ENCODE results near the gene FBXO36.
"Not testable (repeated sequence)": the region's sequence is repeated elsewhere in the genome, so short reads cannot be mapped to it uniquely, and the experiment has no call there.

The FBXO36 gene

GRCh38 chr2:229910832-229911412 is 11.4 kb upstream of the FBXO36 start:
- peak; percentile 40 for DNase-seq (ENCODE audit: low spot score)

DNA sequence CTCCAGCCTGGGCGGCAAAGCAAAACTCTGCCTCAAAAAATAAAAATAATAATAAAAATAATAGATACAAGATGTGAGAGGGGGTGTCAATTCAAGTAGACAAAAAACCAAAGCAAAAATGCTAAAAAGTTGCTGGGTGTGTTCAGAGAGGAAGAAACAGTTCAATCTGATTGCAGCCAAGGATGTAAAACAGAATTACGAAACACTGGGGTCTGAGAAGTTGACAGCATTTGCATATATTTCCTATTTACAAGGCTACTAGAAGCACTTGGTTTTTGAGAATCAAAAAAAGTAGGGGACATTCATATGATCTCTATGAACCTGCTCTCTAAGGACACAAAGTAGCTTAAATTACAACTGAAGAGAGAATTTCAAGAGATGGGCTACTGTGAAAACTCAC is 8.1 kb upstream of the FBXO36 start:
- DNase-seq (ENCODE audit: low spot score): no peak

- DNase-seq (ENCODE audit: low spot score): no peak
These were observed 4.5 kb upstream of the FBXO36 start for GRCh38 chr2:229917793-229918192.

GRCh38 chr2:229920011-229920641 is 2.2 kb upstream of the FBXO36 start:
- peak; percentile 31 for DNase-seq (ENCODE audit: low spot score)

DNA sequence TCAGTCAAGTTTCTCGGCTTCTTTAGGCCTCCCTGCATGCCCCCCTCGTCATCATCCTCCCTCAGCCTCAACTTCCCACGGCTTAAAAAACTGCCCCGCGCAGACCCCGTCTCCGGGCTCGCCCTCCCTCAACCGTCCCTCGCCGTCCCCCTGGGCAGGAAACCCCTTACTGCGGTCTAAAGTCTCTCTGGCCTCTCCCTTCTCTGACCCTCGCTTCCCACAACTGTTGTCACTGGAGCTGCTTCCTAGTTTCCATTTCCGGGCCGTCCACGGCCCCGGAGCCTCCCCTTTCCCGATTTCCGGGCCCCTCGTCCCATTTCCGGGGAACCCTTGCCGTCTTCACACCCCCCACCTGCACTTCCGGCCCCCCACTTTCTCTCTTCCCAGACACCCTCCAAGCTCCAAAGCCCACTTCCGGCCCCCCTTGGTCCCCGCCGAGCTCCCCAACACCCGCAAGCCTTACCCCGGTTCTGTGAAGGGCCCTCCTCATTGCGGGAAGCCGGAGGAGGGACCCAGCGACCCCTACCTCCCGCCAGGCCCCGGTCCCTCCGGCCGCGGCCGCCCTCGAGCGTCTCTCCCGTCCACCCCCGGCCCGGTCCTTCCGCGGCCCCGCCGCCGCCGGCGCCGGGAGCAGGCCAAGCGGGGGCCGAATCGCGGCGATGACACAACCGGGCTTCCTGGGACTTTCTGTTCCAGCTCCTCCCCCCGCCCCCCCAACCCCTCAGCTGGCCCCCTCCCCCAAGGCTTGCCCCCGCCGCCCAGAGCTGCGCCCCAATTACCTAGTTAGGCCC is 1.0 kb upstream of the FBXO36 start:
- peak; percentile 73 for DNase-seq (ENCODE audit: low spot score)

DNA sequence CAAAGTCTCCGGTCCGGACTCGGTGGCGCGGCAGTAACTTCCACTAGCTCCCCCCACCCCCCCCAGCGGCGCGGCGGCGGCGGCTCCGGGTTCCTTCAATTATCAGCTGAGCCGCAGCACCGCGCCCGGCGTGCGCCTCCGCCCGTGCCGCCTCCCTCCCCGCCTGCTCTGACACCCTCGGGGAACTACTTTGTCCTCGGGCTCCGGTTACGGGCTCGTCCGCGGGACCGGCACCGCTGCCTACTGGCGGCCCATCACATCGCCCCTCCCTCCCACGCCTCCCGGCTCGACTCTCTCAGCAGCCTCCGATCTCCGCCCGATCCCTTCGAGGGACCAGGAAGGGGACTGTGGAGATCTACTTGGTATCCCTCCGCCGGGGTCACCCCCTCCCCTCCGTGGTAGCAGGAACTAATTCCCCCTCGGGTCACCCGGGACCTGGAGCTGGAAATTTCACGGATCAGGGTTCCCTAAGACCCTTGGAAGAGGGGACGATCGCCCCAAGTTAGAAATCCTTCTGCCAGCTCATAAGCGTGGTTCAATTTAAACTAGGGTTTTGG is 333 bp upstream of the FBXO36 start, which contains the start of gene TRIP12:
Gene TRIP12 (minus strand): TSS at position 118 of the 557 bp plus-strand sequence. CDS start 41,930 bp downstream, outside the sequence.
- DNase-seq (ENCODE audit: low spot score): peak; percentile 93

DNA sequence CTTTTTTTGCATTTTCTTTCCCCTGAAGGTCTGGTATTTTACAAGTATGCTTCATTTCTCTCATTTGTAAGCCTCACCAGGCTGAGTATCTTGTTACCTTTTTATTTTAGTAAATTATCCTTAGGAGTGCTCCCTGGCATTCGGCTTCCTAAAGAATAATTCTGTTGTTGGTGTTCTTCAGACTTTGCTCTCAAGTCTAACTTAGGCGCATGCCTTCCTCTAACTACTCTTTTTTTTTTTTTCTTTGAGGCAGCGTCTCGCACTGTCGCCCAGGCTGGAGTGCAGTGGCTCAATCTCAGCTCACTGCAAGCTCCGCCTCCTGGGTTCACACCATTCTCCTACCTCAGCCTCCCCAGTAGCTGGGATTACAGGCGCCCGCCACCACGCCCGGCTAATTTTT is 2.2 kb downstream of the FBXO36 start:
- DNase-seq (ENCODE audit: low spot score): not testable (repeated sequence)

DNA sequence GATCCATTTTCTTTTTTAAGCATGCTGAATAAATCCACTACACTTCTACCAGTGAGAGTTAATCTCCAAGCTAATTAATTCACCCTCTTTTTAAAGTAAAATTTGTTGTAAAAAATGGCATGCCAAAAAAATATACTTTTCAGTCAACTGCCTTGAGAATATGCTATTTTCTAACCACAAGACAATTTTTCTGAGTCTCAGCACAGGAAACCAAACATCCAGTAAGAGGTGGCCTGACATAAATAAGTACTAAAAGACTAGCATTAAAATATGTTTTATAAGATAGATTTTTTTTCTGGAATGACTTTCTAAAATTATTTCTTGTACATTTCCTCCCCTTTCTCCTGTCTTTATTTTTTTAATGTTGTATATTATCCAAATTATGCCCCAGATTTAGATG is 2.9 kb downstream of the FBXO36 start:
- no peak for DNase-seq (ENCODE audit: low spot score)

DNA sequence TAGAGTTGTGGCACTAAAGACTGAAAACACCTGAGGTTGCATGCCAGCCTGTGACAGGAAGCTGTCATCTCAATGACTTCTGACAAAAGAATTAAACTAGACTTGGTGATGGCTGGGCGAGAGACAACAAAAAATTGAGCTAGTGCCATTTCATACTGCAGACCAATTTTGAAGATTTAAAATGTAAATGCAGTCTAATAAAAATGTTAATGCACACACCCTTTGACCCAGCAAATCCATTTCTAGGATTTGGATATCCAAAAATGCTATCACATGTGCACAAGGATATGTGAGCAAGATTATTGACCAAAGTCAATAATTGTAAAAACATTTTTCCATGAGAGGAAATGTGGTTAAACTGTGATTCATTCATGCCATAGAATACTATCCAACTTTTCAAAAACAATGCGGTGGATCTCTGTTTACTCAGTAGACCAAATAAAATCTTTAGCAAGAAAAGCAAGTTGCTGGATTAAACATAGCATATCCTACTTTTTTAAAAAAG is 5.6 kb downstream of the FBXO36 start:
- no peak for DNase-seq (ENCODE audit: low spot score)

GRCh38 chr2:229930656-229931055 is 8.4 kb downstream of the FBXO36 start:
- DNase-seq (ENCODE audit: low spot score): no peak

- no peak for DNase-seq (ENCODE audit: low spot score)
These were observed 8.9 kb downstream of the FBXO36 start for GRCh38 chr2:229931241-229931640.

DNA sequence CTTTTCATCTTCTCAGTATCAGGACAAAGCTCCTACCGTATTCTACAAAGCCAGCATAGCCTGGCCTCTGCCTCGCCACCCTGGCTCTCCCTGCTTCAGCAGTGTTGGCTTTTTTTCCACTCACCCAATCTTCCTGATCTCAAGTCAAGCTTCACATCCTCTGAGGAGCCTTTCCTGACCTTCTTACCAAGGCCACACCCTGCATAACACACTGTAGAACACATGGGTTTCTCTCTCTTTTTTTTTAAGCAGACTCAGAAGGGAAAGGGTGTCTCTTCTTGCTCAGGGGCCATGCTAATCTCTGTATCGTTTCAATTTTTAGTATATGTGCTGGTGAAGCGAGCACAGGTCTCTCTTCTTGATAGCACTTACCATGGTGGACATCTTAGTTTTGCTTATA is 15.2 kb downstream of the FBXO36 start:
- DNase-seq (ENCODE audit: low spot score): no peak

DNA sequence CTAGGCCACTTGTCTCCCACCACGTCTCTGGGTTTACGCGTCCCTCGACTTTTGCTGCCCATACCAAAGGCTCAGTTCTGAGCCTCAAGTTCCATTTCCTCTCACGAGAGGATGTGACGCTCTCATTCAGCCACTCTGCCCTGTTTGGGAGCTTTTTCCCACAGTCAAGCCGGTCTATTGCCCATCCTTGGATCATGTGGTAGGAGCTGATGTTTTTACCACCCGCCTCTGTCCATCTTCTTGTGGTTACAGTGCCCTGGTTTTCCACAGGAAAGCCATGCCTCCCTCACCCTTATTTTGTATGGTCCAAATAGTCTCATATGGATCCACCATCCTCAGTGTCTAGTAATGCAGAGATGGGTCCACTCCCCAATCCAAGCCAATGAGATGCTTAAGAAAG is 20.4 kb downstream of the FBXO36 start:
- DNase-seq (ENCODE audit: low spot score): no peak

DNA sequence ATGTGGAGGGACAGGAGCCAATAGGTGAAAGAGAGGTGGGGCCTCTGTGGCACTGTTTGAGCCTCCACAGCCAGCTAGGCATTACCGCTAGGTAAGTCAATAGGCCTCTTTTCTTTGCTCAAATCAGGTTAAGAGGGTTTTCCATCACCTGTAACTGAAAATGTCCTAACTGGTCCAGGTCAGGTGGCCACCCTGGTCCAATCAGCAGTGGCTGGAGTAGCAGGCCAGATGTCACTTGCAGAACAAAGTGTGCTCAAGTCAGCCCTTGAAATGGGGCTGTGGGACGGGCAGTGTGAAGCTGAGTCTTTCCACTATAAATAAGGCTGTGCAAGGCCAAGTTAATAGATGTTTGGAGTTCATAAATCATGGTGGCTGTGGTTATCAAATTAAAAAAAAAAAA is 20.9 kb downstream of the FBXO36 start:
- no peak for DNase-seq (ENCODE audit: low spot score)

DNA sequence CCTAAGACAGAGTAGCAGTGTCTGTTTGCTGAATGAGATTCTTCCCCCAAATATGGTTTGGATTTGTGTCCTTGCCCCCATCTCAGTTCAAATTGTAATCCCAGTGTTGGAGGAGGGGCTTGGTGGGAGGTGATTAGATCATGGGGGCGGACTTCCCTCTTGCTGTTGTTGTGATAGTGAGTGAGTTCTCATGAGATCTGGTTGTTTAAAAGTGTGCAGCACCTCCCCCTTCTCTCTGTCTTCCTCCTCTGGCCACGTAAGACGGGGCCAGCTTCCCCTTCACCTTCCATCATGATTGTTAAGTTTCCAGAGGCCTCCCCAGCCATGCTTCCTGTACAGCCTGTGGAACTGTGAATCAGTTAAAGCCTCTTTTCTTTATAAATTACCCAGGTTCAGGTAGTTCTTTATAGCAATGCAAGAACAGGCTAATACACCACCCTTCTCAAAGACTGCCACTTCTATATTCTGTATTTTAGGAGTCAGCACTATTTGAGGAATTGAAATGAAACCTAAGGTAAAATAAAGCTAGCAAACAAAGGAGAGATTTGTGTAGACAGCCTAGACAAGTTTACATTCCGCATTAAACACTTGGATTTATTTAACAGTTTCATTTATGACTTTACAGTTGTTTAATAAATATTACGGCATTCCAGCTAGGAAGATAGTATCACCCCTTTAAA is 21.6 kb downstream of the FBXO36 start:
- no peak for DNase-seq (ENCODE audit: low spot score)

DNA sequence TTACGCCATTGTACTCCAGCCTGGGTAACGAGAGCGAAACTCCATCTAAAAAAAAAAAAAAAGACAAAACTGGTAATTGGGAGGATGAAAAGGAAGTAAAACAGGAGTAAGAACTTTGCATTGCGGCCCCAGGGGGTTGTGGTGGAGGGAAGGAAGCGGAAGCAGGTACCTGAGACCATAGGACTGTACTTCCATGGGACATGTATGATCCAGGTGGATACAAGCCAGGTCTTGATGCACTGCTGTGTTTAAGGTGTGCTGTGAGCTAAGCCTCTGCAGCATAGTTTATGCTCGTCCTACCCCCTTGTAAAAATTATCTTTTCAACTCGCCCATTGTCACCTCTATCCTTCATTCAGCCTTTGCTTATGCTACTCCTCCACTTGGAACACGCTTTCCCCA is 23.7 kb downstream of the FBXO36 start:
- DNase-seq (ENCODE audit: low spot score): no peak

DNA sequence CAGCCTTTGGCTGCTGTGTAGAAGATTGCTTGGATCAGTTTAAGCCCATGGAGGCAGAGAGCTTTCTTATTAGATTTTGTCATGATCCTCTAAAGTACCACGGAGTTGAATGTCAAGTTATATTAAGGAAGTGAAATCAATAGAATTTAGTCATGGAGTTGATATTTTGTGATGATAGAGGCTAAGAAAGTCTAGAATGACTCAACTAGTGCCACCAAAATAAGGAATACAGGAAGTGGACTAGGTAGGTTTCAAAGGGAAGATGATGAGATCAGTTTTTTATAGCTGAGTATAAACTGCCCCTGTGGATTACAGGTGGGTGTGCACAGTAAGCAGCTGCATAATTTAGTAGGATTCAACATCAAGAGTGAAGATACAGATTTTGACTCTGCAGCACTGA is 25.2 kb downstream of the FBXO36 start:
- DNase-seq (ENCODE audit: low spot score): no peak

DNA sequence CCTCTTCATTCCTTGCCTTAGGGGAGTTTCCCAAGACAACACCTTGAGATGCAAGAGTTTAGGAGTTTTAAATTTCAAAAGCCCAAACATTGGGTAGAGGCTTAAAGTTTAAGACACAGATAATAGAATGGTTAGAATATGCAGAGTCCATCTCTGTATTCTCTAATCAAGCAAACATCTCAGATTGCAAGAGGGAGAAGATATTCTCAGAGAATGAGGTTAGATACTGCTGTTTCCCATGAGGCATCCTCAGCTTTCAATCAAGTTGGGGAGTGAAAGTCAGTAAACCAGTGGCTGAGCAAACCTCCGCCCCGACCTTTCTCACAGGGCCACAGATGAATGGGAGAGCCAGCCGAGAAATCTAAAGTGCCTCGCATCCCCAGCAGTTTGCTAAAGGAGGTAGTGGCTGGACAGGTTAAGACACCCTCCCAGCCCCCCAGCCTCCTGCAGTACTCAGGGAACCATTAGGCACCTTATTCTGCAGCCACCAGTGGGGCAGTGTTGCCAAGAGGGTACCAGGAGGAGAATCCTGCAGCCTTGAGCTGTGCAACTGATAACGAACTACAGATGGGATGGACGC is 30.0 kb downstream of the FBXO36 start:
- DNase-seq (ENCODE audit: low spot score): no peak

DNA sequence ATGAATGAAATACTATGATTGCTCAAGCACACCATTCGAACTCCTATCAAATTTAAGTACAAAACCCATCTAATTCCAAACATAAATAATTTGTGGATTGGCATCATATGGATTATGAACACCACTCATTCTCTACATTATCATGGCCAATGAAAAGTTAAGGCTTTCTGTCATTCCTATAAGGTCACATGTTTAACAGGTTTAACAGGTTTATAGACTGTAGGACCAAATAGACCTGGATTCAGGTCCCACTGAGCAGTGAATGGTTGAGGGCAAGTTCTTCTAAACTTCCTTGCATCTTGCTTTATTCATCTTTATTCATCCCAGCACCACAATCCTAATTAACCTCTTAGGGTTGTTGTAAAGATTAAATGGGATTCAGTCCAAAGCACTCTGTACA is 33.4 kb downstream of the FBXO36 start:
- no peak for DNase-seq (ENCODE audit: low spot score)

- DNase-seq (ENCODE audit: low spot score): no peak
These were observed 34.2 kb downstream of the FBXO36 start for GRCh38 chr2:229956491-229956890.

DNA sequence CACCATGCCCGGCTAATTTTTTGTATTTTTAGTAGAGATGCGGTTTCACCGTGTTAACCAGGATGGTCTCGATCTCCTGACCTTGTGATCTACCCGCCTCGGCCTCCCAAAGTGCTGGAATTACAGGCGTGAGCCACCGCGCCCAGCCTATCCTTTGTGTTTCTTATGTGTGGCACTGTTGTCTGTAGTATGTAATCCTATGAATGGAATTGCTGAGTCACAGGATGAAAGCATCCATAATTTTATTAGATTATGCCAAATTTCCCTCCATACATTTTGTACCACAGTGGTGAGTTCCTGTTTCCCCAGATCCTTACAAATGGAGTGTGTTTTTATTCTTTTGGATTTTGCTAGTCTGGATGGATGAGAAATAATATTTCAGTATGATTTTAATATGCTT is 41.3 kb downstream of the FBXO36 start:
- DNase-seq (ENCODE audit: low spot score): not testable (repeated sequence)

DNA sequence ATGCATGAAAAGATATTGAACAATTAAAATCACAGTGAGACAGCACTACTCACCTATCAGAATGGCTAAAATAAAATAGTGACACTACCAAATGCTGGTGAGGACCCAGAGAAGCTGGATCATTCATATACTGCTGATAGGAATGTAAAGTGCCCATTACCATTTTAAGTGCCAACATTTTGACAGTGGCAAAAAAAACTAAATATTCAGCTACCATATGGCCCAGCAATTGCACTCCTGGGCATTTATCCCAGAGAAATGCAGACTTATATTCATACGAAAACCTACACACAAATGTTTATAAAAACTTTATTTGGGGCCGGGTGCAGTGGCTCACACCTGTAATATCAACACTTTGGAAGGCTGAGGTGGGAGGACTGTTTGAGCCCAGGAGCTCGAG is 47.6 kb downstream of the FBXO36 start:
- DNase-seq (ENCODE audit: low spot score): no peak
